GM18502 (cell line): Measurements from ENCODE around the gene PHF21B.
"Not testable (repeated sequence)": the region's sequence is repeated elsewhere in the genome, so short reads cannot be mapped to it uniquely, and the experiment has no call there.

Experiments
- ATAC-seq: cut with Tn5 transposase; IDR thresholded peaks from one replicate; pipeline ENCODE4 v1.9.1; 2021; ENCODE audit warnings: mild to moderate bottlenecking; ENCODE audit not compliant: unreplicated experiment, poor library complexity

Gene PHF21B

GRCh38 chr22:44965171-44965570, 44.6 kb downstream of the PHF21B start:
- no peak for ATAC-seq

- ATAC-seq, result no peak
These were observed 45.1 kb downstream of the PHF21B start for GRCh38 chr22:44964722-44965078.

- ATAC-seq, result no peak
These were observed 45.7 kb downstream of the PHF21B start for GRCh38 chr22:44963832-44964721.

GRCh38 chr22:44962741-44963454, 46.9 kb downstream of the PHF21B start:
- no peak for ATAC-seq

- not testable (repeated sequence) for ATAC-seq
These were observed 48.1 kb downstream of the PHF21B start for GRCh38 chr22:44961682-44962081.

- no peak for ATAC-seq
These were observed 52.7 kb downstream of the PHF21B start for GRCh38 chr22:44956840-44957767.

- ATAC-seq, result no peak
These were observed 54.7 kb downstream of the PHF21B start for GRCh38 chr22:44955102-44955501.

GRCh38 chr22:44954149-44954548, 55.7 kb downstream of the PHF21B start:
- no peak for ATAC-seq

GRCh38 chr22:44952863-44953746, 56.7 kb downstream of the PHF21B start:
- ATAC-seq, result no peak

GRCh38 chr22:44951510-44951816, 58.3 kb downstream of the PHF21B start:
- no peak for ATAC-seq

GRCh38 chr22:44950806-44951509, 58.8 kb downstream of the PHF21B start:
- ATAC-seq, result no peak

- ATAC-seq, result no peak
These were observed 62.0 kb downstream of the PHF21B start for GRCh38 chr22:44947846-44948245.

GRCh38 chr22:44947049-44947448, 62.8 kb downstream of the PHF21B start:
- no peak for ATAC-seq

- ATAC-seq, result no peak
These were observed 64.8 kb downstream of the PHF21B start for GRCh38 chr22:44944883-44945601.

GRCh38 chr22:44943701-44944324, 66.0 kb downstream of the PHF21B start:
- no peak for ATAC-seq

GRCh38 chr22:44942979-44943700, 66.7 kb downstream of the PHF21B start:
- ATAC-seq, result no peak

- ATAC-seq, result no peak
These were observed 67.7 kb downstream of the PHF21B start for GRCh38 chr22:44942056-44942455.
